ENCODE results near the gene ECI1.

- TF ChIP-seq SIN3A (IDR thresholded peaks at IDR 0.05; ENCODE audit: borderline replicate concordance, insufficient read depth, low read length) = no peak
- TF ChIP-seq TAF1 (IDR thresholded peaks at IDR 0.05; ENCODE audit: borderline replicate concordance, insufficient read depth, low read length) = no peak
- no peak for TF ChIP-seq REST (IDR thresholded peaks at IDR 0.05; ENCODE audit: insufficient read depth in 1 of 2, low read depth in 2 of 2, low read length in 2 of 2)
- no peak for TF ChIP-seq POLR2AphosphoS5 (IDR thresholded peaks at IDR 0.05; ENCODE audit: low read depth, low read length)
- TF ChIP-seq FOXP2 (optimal IDR thresholded peaks at IDR 0.05; ENCODE audit: borderline replicate concordance, extremely low read depth, extremely low read length, insufficient read depth) = no peak
Observed at GRCh38 chr16:2209258-2210008, 42.0 kb downstream of the ECI1 start.
